ENCODE data around the gene TTLL3. TPM values are rescaled to one million over a fixed set of nuclear protein-coding genes. Genes with fewer than 3 reads are reported as not detected.

TTLL3 gene
- total RNA-seq, 1 experiment from 2014 or later: 15.7 TPM

DNA sequence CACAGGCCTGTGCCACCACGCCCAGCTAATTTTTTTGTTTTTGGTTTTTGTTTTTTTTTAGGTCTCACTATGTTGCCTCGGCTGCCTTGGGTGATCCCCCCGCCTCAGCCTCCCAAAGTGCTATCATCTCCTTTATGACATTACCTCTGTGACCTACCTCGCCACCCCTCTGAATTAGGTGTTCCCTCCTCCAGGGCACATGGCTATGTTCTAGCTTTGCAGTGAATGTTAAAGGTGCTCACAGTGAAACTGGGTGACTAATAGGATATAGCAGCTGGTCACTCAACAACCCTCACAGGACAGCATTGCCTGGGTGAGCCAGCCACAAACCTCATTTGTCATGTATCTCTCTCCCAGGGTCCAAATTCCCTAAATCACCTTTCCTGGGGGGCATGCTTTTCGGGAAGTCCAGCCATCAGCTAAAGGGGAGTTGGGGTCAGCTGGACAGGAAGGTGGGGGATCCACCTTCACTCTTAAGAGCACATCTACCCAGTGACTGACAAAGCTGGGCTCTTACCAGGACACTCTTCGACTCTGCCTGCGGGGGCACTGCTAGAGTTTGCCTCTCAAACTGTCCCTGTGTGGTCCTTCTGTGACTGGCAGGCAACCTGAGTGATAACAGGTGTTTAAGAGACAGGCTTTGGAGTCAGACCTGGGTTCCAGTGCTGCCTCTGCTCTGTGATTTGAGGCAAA lies 1.6 kb upstream of the TTLL3 start:
- ChIA-PET CTCF (interaction anchor here (0.5 to 0.6 kb wide), 2 partner anchors 201 to 1038 kb away, joined by 3 to 7 read pairs; no protein-coding TSS in a partner anchor), POLR2A (interaction anchor here (0.8 kb wide), 1 partner anchor 15 kb away, joined by 4 read pairs; the partner anchor contains the start of gene ARPC4)
- in situ Hi-C loops (cut with HindIII; ENCODE audit: low pct_unique_long_range_greater_than_20kb, low sequenced_read_pairs) (no loop called here), intact Hi-C loops (cut with micrococcal nuclease; ENCODE audit: unreplicated experiment) (no loop called here)
- TF ChIP-seq POLR2AphosphoS5 (IDR thresholded peaks at IDR 0.05; ENCODE audit: low read depth, low read length) (no peak; the same call in 1 of the 2 replicates), TCF7L2 (IDR thresholded peaks at IDR 0.05; ENCODE audit: low read depth, low read length) (no peak), REST (IDR thresholded peaks at IDR 0.05; ENCODE audit: insufficient read depth in 1 of 2, low read depth in 2 of 2, low read length in 1 of 2) (no peak), SIN3A (IDR thresholded peaks at IDR 0.05; ENCODE audit: borderline replicate concordance, insufficient read depth, low read depth, low read length) (no peak)
- TF ChIP-seq, protein P1, sequence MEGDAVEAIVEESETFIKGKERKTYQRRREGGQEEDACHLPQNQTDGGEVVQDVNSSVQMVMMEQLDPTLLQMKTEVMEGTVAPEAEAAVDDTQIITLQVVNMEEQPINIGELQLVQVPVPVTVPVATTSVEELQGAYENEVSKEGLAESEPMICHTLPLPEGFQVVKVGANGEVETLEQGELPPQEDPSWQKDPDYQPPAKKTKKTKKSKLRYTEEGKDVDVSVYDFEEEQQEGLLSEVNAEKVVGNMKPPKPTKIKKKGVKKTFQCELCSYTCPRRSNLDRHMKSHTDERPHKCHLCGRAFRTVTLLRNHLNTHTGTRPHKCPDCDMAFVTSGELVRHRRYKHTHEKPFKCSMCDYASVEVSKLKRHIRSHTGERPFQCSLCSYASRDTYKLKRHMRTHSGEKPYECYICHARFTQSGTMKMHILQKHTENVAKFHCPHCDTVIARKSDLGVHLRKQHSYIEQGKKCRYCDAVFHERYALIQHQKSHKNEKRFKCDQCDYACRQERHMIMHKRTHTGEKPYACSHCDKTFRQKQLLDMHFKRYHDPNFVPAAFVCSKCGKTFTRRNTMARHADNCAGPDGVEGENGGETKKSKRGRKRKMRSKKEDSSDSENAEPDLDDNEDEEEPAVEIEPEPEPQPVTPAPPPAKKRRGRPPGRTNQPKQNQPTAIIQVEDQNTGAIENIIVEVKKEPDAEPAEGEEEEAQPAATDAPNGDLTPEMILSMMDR (IDR thresholded peaks at IDR 0.05): no peak; the same call in 1 of the 2 replicates
- ATAC-seq (peak; percentile 76), DNase-seq (ENCODE audit: low read depth, low spot score) (no peak)
- BruUV-seq (replicated peaks): no TSS peak
- H3K4me1 ChIP-seq (ENCODE audit: control insufficient read depth, insufficient read depth, low read length): peaks cover 15% of the 10 kb centered on the region
- peaks cover 11% of the 10 kb centered on the region; the same call in 1 of the 2 replicates for H3K36me3 ChIP-seq (ENCODE audit: control insufficient read depth, insufficient read depth, low read length)
- H3K27me3 ChIP-seq (ENCODE audit: control insufficient read depth, insufficient read depth, low read length): no peaks in the 10 kb centered on the region
- H3K9me3 ChIP-seq (ENCODE audit: control insufficient read depth, insufficient read depth, low read depth, low read length): no peaks in the 10 kb centered on the region
- no peak overlapping the region for H3K4me3 ChIP-seq (ENCODE audit: low read depth in 2 of 2, low read length in 2 of 2)
- H3K27ac ChIP-seq (ENCODE audit: low read length): peak overlapping the region; percentile 65

DNA sequence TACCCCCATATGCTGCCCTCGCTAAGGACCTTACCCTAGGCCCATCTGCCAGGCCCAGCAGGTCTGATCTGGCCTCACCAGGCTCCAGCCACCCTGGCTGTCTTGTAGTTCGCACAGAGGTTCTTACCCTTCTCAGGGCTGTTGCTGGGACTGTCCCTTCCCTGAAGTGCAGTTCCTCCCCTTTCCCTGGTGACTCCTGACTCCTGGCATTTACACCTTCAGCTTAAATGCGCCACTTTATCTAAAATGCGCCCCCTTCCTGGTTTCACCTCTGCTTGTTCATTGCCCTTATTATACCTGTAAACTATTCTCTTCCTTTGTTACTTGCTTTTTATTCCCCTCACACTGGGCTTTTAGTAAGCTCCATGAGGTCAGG lies 835 bp upstream of the TTLL3 start:
- in situ Hi-C loops (cut with HindIII; ENCODE audit: low pct_unique_long_range_greater_than_20kb, low sequenced_read_pairs) (no loop called here), intact Hi-C loops (cut with micrococcal nuclease; ENCODE audit: unreplicated experiment) (no loop called here)
- no peak for TF ChIP-seq SIN3A (IDR thresholded peaks at IDR 0.05; ENCODE audit: borderline replicate concordance, insufficient read depth, low read depth, low read length)
- TF ChIP-seq TCF7L2 (IDR thresholded peaks at IDR 0.05; ENCODE audit: low read depth, low read length): no peak
- no peak for TF ChIP-seq POLR2AphosphoS5 (IDR thresholded peaks at IDR 0.05; ENCODE audit: low read depth, low read length)
- TF ChIP-seq, protein P1 (IDR thresholded peaks at IDR 0.05): no peak
- TF ChIP-seq REST (IDR thresholded peaks at IDR 0.05; ENCODE audit: insufficient read depth in 1 of 2, low read depth in 2 of 2, low read length in 1 of 2): no peak
- Histone ChIP-seq H3K27ac (ENCODE audit: low read length) (peak overlapping the region; percentile 65), H3K36me3 (ENCODE audit: control insufficient read depth, insufficient read depth, low read length) (peaks cover 5% of the 10 kb centered on the region; the same call in 1 of the 2 replicates), H3K4me3 (ENCODE audit: low read depth in 2 of 2, low read length in 2 of 2) (peak overlapping the region; percentile 49 to 52), H3K9me3 (ENCODE audit: control insufficient read depth, insufficient read depth, low read depth, low read length) (no peaks in the 10 kb centered on the region), H3K27me3 (ENCODE audit: control insufficient read depth, insufficient read depth, low read length) (no peaks in the 10 kb centered on the region), H3K4me1 (ENCODE audit: control insufficient read depth, insufficient read depth, low read length) (peaks cover 15% of the 10 kb centered on the region)
- BruUV-seq (replicated peaks): no TSS peak
- CTCF ChIA-PET: no interaction called here
- DNase-seq (ENCODE audit: low read depth, low spot score) (no peak), ATAC-seq (peak; percentile 56)
- POLR2A ChIA-PET: interaction anchor here (0.5 to 0.8 kb wide), 2 partner anchors 16 to 452 kb away, joined by 4 to 8 read pairs; partner anchors contain the start of gene ARPC4
